Measurements from ENCODE around the gene VWA2.

Gene VWA2

DNA sequence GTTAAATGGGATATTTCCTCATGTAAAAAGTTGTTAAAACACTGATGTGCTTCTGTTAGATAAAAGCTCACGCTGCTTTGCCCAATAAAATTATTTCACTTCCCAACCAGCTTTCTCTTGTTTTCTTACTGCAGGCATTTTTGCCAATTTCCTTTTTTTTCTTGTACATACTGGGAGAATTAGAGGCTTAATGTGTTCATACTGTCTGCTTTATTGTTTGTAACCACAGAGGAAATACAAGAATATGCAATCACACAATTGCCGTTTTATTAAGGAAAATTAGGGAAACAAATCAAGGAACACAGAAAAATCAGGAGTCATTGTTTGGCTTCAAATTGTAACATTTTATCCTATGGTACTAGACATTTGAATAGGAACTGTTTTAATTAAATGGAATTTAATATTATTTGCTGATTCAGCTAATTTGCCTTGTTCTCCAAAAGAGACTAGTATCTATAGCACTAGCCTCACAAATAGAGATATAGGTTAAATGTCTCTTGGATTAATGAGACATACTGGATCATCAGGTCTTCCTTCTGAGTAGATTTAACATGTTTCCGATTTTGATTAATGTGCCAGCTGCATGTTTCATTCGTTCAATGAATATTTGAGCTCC is 6.4 kb upstream of the VWA2 start:
- TF ChIP-seq, protein P1, sequence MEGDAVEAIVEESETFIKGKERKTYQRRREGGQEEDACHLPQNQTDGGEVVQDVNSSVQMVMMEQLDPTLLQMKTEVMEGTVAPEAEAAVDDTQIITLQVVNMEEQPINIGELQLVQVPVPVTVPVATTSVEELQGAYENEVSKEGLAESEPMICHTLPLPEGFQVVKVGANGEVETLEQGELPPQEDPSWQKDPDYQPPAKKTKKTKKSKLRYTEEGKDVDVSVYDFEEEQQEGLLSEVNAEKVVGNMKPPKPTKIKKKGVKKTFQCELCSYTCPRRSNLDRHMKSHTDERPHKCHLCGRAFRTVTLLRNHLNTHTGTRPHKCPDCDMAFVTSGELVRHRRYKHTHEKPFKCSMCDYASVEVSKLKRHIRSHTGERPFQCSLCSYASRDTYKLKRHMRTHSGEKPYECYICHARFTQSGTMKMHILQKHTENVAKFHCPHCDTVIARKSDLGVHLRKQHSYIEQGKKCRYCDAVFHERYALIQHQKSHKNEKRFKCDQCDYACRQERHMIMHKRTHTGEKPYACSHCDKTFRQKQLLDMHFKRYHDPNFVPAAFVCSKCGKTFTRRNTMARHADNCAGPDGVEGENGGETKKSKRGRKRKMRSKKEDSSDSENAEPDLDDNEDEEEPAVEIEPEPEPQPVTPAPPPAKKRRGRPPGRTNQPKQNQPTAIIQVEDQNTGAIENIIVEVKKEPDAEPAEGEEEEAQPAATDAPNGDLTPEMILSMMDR (IDR thresholded peaks at IDR 0.05; ENCODE audit: low read depth, low read length, missing control alignments), result no peak
- no peak overlapping the region for H3K4me3 ChIP-seq (ENCODE audit: low read depth, low read length)
- no peak for DNase-seq (ENCODE audit: low read depth)

DNA sequence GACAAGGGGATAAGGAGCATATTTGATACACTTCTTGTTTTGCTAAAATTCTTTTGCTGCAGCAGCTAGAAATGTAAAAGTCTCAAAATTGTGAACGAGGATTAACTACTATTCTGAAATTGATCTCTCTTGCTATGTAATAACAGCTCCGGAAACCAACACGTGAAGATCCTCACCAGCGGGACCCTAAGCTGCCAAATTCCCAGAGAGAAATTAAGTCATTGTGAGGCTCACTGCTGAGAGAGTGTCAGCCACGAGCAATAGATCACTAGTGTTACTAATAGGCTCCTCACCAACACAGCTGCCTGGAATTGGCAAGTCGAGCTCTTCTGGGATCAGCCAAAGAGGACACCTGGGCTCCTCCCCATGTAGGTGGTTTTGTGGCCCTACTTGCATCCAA is 5.6 kb upstream of the VWA2 start:
- TF ChIP-seq, protein P1 (IDR thresholded peaks at IDR 0.05; ENCODE audit: low read depth, low read length, missing control alignments), result no peak
- H3K4me3 ChIP-seq (ENCODE audit: low read depth, low read length), result no peak overlapping the region
- no peak for DNase-seq (ENCODE audit: low read depth)

GRCh38 chr10:114234132-114234531 is 4.9 kb upstream of the VWA2 start:
- H3K4me3 ChIP-seq (ENCODE audit: low read depth, low read length), result no peak overlapping the region
- DNase-seq (ENCODE audit: low read depth), result no peak
- TF ChIP-seq, protein P1 (IDR thresholded peaks at IDR 0.05; ENCODE audit: low read depth, low read length, missing control alignments), result no peak

DNA sequence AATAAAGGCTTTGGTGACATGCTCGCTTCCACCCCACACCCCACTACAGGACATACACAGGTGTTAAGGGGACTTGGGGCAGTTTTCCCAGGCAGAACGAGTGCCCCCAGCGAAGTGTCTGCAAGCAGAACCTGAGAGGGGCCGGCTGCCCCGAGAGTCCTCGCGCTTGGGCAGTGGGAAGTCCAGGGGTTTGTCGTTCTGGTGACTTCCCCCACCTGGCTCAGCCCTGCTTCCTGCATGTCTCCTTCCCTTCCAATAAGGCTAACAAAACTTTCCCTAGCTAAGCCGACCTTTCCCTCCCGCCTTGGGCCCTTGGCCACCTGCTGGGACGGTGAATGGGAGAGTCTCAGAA is 916 bp downstream of the VWA2 start:
- H3K4me3 ChIP-seq (ENCODE audit: low read depth, low read length), result no peak overlapping the region
- TF ChIP-seq, protein P1 (IDR thresholded peaks at IDR 0.05; ENCODE audit: low read depth, low read length, missing control alignments), result no peak
- DNase-seq (ENCODE audit: low read depth), result no peak

GRCh38 chr10:114242235-114242634 is 3.2 kb downstream of the VWA2 start:
- no peak overlapping the region for H3K4me3 ChIP-seq (ENCODE audit: low read depth, low read length)
- DNase-seq (ENCODE audit: low read depth), result no peak
- TF ChIP-seq, protein P1 (IDR thresholded peaks at IDR 0.05; ENCODE audit: low read depth, low read length, missing control alignments), result no peak

- TF ChIP-seq, protein P1 (IDR thresholded peaks at IDR 0.05; ENCODE audit: low read depth, low read length, missing control alignments), result no peak
- no peak overlapping the region for H3K4me3 ChIP-seq (ENCODE audit: low read depth, low read length)
- DNase-seq (ENCODE audit: low read depth), result no peak
These were observed 4.6 kb downstream of the VWA2 start for GRCh38 chr10:114243661-114244060.

- no peak overlapping the region for H3K4me3 ChIP-seq (ENCODE audit: low read depth, low read length)
- DNase-seq (ENCODE audit: low read depth), result no peak
- TF ChIP-seq, protein P1 (IDR thresholded peaks at IDR 0.05; ENCODE audit: low read depth, low read length, missing control alignments), result no peak
These were observed 5.1 kb downstream of the VWA2 start for GRCh38 chr10:114244126-114244525.

Data from GM12864 (cell line).